Measurements from ENCODE around the gene ASB3.

DNA sequence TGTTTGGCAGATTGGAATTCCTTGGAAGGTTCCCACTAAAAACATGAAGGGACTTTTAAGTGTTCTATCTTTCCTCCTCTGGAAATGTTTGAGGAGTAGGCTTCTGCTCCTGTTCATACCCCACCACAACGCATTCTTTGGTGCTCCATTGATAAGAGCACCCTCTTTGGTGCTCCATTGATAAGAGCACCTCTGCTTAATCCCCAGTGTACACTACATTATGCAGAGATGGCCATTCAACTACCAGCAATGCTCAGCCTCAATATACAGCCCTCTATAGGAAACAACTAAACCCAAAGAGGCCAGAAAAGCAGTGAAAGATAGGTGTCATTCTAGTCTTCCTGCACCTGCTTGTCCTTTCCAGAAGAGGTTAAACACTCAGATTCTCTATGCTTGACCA lies 21.0 kb downstream of the ASB3 start:
- no peak for TF ChIP-seq MAFK (IDR thresholded peaks at IDR 0.05; ENCODE audit: partially characterized antibody)
- no peak for TF ChIP-seq NPAS2 (CRISPR knock-in tag; IDR thresholded peaks at IDR 0.05; ENCODE audit: borderline replicate concordance)
- TF ChIP-seq FOSL2 (IDR thresholded peaks at IDR 0.05): no peak
- TF ChIP-seq FOSL2 (CRISPR knock-in tag; IDR thresholded peaks at IDR 0.05): no peak
- TF ChIP-seq EP300 (IDR thresholded peaks at IDR 0.05): no peak
- TF ChIP-seq, protein P1, sequence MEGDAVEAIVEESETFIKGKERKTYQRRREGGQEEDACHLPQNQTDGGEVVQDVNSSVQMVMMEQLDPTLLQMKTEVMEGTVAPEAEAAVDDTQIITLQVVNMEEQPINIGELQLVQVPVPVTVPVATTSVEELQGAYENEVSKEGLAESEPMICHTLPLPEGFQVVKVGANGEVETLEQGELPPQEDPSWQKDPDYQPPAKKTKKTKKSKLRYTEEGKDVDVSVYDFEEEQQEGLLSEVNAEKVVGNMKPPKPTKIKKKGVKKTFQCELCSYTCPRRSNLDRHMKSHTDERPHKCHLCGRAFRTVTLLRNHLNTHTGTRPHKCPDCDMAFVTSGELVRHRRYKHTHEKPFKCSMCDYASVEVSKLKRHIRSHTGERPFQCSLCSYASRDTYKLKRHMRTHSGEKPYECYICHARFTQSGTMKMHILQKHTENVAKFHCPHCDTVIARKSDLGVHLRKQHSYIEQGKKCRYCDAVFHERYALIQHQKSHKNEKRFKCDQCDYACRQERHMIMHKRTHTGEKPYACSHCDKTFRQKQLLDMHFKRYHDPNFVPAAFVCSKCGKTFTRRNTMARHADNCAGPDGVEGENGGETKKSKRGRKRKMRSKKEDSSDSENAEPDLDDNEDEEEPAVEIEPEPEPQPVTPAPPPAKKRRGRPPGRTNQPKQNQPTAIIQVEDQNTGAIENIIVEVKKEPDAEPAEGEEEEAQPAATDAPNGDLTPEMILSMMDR (IDR thresholded peaks at IDR 0.05): no peak
- TF ChIP-seq RFX5 (IDR thresholded peaks at IDR 0.05): no peak
- no peak for TF ChIP-seq POLR2A (IDR thresholded peaks at IDR 0.05; ENCODE audit: low read length)
- TF ChIP-seq JUNB (IDR thresholded peaks at IDR 0.05): no peak
- TF ChIP-seq, protein P2, sequence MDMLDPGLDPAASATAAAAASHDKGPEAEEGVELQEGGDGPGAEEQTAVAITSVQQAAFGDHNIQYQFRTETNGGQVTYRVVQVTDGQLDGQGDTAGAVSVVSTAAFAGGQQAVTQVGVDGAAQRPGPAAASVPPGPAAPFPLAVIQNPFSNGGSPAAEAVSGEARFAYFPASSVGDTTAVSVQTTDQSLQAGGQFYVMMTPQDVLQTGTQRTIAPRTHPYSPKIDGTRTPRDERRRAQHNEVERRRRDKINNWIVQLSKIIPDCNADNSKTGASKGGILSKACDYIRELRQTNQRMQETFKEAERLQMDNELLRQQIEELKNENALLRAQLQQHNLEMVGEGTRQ (IDR thresholded peaks at IDR 0.05): no peak
- TF ChIP-seq, protein P3, sequence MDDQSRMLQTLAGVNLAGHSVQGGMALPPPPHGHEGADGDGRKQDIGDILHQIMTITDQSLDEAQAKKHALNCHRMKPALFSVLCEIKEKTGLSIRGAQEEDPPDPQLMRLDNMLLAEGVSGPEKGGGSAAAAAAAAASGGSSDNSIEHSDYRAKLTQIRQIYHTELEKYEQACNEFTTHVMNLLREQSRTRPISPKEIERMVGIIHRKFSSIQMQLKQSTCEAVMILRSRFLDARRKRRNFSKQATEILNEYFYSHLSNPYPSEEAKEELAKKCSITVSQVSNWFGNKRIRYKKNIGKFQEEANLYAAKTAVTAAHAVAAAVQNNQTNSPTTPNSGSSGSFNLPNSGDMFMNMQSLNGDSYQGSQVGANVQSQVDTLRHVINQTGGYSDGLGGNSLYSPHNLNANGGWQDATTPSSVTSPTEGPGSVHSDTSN (IDR thresholded peaks at IDR 0.05): no peak
- no peak for TF ChIP-seq RCOR1 (IDR thresholded peaks at IDR 0.05; ENCODE audit: low read depth, low read length)
